ENCODE results near the gene MRPS25.

GRCh38 chr3:15091575-15091974 is 26.5 kb upstream of the MRPS25 start:
- TF ChIP-seq POLR2A (IDR thresholded peaks at IDR 0.05; ENCODE audit: low read length) = no peak
- no peak for TF ChIP-seq GATA1 (IDR thresholded peaks at IDR 0.05; ENCODE audit: low read depth, low read length)
